Inferior parietal cortex (tissue), 1 donor: ENCODE measurements around the gene SLC28A3.

Experiments
- DNase-seq: peaks from one replicate; pipeline ENCODE4 v3.0.0-alpha.2; 2016; ENCODE audit errors: extremely low spot score

Gene SLC28A3

GRCh38 chr9:84296146-84296843, 44.3 kb downstream of the SLC28A3 start:
- DNase-seq: no peak

GRCh38 chr9:84294241-84294950, 46.2 kb downstream of the SLC28A3 start:
- no peak for DNase-seq

DNA sequence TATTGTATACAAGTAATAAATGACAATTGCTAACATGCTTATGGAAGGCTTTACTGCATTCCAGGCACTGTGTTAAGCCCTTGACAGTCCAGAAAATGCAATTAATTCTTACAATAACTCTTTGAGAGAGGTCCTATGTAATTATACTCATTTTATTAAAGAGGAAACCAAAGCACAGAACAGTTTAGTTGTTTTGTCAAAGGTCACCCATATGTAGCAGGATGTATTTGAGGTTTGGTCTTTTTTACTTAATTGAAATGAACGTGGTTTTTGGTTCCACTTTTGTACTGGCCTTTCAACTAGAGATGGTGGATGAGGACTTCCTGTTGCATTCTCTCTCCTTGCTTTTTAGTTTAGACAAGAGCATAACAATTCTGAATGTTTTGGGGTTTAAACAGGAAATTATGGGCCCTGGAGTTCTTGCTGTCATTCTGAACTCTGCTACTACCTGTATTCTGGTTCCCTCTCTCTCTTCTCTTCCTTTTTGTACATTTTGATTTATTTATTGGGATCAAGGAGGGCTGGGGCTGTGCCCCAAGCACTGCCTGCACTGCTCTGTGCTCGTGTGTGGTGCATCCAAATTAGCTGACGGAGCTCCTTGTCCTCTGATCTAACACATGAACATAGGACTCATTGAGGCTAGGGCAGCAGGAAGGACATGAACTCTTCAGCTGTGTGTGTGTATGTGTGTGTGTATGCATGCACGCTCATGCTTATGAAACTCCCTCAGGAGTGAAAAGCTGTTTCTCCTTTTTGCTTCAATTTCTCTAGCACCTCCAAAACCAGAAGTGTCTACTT, 47.4 kb downstream of the SLC28A3 start:
- DNase-seq: no peak

- no peak for DNase-seq
Measured at GRCh38 chr9:84285381-84285780, 55.2 kb downstream of the SLC28A3 start.

DNA sequence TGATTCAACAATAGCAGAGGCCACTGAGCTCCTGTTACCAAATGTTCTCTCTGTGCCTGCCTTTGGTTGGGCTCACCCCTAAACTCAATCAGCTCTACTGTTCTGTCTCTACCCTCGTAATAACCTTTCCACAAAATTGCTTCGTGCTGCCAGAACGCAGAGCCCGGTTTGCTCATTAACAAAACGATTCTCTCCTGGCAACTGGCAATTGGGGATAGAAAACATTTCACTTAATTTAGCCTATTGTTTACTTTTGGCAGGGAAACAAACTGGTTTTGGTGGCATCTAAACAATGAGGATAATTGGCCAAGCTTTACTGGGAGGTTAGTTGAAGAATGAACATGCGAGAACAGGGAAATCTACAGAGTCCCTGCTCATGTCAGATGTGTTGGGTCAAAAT, 56.6 kb downstream of the SLC28A3 start:
- peak; percentile 26 for DNase-seq

DNA sequence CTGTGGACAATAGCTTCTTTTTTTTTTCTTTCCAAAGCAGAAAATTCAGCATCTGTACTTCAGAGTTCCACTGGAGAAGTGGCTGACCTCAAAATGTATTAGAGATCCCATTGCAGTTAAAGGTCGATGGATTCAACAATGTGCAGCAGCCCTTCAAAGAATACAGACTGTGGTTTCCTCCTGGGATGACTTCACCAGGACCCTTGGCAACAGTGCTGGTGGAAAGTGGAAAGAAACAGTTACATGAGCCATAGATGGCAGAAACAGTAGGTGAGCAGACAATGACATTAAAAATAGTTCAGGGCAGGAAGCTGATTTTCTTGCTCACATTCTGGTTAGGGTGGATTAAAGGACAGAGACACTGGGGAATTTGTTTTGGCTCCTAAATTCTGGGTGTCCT, 62.4 kb downstream of the SLC28A3 start:
- DNase-seq: no peak

DNA sequence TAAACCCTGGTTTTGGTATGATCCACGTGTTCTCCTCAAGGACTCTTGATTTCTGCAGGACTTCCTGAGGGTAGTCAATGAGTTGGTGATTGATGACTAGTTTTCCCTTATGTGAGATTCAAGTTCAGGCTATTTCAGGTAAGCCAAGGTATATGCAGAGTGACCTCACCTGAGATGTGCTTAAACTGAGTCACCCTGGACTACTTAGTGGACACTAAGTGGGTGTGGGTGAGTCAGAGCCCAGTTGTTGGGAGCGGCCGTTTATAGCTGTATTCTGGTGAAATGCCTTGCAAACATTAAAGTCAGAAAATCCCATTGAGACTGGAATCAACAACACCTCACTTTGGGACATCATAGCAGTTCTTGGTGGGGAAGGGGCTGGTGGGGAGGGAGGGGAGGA, 62.9 kb downstream of the SLC28A3 start:
- DNase-seq: no peak

DNA sequence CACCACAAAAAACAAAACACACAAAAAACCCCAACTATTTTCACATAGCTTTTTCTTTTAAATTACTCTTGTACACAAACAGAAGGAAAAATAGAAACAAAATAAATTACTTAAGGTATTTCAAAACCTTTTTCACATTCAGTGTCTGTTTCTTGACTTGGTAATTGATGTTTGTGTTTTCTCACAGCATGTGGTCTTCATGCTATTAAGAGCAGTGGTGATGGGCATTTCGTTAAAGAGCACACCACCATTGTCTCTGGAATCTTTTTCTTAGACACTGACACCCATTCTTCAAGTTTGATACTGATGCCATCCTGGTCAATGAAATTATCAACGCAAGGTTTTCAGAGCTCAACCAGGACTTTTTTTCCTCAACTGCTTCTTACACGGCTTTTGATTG, 63.8 kb downstream of the SLC28A3 start:
- no peak for DNase-seq

DNA sequence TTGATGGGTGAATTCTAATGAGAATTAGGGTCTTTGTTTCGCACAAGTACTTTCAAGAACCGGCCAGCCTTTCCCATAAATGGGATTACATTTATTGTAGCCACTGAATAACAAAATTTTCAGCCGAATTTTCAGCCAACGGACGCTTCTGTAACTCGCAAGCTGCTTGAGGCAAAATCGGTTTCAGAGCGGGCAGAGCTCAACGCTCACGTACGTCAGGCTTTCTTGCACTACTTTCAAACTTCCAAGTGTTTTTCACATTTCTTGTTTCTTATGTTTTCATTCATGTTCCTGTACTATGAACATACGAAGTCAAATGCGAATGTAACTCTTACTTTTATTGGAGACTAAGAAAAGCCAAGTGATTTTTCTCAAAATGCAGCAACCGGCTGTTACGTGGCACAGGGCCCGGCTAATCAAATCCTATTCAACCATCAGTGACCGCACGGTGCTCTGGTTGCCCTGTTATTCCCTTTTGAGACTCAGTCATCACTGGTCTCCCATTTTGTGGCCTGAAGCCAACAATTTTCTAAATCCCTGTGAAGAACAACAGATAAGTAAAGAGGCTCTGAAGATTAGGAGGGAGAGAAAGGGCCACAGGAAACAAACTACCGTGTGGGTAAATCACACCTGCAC, 68.5 kb downstream of the SLC28A3 start:
- peak; percentile 55 for DNase-seq

DNA sequence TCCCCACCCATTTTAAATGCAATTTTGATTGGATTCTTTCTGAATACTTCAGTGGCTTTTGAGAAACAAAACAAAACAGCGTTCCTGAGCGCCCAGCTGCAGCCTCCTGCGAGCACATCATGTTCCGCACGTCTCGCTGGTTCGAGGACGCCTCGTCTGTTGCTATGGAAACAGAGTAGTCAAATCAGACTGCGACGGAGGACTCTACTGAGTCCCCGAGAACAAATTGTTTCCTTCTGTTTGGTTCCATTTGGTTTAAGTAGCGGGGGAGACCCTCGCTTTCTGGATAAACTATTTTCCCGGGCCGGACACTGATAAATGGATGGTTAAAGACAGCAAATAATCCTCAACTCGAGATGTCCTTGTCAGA, 69.0 kb downstream of the SLC28A3 start:
- DNase-seq: peak; percentile 75

DNA sequence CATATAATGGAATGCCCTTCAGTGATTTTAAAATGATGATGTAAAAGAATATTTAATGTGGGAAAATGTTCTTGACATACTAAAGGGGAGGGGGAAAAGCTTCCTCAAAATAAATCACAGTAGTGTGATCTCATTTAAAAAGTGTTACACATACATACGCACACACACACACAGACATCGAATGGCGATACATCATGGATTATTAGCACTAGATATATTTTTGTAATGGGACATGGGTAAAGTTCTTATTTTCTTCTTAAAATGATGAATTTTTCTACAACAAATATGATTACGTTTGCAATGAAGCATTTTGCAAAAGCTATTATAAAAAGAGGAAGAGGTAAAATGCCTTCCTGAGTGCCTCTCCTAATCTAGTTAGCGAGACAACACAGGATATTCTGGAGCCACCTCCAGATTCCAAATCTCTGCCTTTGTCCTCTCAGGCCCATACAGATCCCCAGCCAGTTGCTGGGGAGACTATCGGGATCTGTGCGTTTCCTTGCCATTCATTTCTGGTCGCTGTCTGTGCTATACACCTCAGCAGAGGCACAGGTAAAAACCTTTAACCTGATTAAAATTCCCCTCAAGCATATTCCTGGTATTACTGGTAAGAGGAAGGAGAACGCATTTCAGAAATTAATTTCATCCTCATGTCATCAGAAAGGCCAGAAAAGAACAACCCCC, 69.6 kb downstream of the SLC28A3 start:
- DNase-seq: peak; percentile 24

DNA sequence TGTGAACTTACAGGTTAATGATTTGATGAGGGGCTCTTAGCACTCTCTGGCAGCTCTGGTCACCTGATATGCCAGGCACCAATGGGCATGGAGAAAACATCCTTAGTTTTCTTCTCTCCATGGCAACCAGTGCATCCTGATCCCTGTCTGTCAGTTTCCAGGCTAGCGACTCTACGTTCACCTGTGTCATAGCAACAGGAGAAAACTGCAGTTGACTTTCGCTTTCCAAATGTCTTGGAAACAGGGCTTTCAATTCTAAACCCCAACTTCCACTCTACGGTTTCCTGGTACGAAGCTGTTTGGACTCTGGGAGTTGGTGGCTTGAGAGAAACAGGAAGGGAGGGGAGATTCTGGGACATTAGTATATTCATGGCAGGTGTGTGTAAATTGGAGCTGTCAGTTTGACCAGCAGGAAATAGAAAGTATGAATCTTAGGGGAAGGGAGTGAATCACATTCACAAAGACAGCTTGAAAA, 74.4 kb downstream of the SLC28A3 start:
- no peak for DNase-seq

GRCh38 chr9:84264307-84265029, 76.1 kb downstream of the SLC28A3 start:
- no peak for DNase-seq

- peak; percentile 87 for DNase-seq
Measured at GRCh38 chr9:84261070-84261746, 79.3 kb downstream of the SLC28A3 start.

DNA sequence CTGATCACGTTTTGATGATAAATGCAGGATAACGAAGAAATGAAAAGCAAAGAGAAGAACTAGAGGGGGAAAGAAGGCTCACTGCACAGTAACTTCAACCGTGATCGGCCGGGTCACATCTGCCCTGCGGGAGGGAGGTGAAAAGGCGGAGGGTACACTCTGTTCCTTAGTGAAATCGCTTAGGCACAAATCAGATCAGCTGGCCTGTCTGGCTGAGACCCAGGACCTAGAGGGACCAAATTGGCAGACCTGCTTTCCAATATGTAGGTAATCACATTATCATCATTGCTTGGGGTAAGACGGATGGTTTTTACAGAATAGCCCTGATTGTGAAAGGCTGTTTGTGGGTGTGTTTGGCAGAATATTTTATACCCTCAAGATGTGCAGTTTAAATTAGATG, 82.2 kb downstream of the SLC28A3 start:
- no peak for DNase-seq

DNA sequence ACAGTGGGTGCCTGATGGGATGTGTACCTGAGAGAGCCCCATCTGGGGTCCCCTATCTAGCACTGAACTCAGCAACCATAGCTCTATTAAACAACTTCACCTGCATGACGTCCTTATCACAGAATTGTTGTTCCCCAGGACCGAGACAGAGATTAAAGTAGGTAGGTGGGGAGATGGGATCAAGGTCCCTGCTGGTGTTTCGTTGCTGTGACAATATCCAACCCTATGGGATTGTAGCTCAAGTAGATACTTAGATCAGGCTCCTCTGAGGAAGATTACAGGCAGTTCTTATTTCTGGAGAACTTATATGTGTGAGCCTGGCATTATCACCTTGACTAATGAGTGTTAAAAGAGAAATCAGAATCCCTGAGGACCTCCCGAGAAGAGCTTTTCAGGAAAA, 84.9 kb downstream of the SLC28A3 start:
- no peak for DNase-seq

DNA sequence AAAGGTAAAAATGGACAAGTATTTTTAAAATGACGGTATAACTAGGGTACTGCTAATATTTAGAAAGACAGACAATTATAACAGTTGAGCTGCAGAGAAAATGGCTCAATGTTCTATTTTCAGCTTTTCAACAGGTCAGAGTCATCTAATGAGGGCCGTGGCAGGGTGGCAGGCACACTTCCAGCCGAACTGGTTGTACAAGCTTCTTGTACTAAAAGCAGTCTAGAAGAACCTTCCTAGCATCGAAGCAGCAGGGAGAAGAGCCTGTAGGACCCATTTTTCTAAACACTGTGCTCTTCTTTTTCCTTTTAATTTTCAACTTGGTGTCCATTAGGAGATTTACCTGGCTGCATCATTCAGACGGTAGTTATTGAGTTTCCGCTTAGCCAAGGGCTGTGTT, 85.6 kb downstream of the SLC28A3 start:
- DNase-seq: no peak

DNA sequence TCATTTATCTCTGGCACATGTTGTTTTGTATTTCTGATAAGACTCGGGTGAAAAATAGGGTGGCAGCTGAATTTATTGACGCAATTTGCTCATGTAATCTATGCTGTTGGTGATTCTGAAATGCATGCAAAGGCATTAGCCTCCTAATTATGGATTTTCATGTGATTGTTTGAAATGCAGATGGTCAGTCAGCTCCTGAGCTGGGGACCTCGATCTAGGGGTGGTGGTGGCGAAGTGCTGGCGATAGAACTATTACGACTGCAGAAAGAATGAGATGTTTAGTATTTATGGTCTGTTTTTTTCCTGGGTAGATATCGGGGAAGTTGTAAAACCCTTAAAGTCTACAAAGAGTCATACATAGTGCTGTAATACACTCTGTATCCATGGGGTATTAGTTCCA, 88.6 kb downstream of the SLC28A3 start:
- no peak for DNase-seq

GRCh38 chr9:84241817-84242373, 98.7 kb downstream of the SLC28A3 start:
- no peak for DNase-seq

DNA sequence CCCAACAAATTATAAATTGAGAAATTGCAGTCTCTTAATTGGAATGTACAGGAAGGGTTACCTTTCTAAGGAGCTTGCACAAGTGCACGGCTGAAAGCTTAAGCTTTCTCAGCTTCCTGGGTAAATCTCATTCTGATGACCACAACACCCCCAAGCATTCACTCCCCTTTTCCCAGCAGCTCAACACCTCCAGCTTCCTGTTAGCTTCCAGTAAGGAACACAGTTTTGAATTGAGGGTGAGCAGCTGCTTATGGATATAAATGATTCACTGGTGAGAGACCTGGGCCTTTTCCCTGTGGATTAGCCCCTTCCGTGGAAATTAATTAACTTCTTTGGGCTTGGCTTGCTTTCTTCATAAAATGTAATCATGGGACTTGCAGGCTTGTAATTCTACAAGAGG, 101.2 kb downstream of the SLC28A3 start:
- no peak for DNase-seq
